ENCODE data around the gene ABCF2. TPM values are rescaled to one million over a fixed set of nuclear protein-coding genes. Genes with fewer than 3 reads are reported as not detected.

Gene ABCF2
- total RNA-seq, 1 donor from 2014 or later, result 31.3 TPM

DNA sequence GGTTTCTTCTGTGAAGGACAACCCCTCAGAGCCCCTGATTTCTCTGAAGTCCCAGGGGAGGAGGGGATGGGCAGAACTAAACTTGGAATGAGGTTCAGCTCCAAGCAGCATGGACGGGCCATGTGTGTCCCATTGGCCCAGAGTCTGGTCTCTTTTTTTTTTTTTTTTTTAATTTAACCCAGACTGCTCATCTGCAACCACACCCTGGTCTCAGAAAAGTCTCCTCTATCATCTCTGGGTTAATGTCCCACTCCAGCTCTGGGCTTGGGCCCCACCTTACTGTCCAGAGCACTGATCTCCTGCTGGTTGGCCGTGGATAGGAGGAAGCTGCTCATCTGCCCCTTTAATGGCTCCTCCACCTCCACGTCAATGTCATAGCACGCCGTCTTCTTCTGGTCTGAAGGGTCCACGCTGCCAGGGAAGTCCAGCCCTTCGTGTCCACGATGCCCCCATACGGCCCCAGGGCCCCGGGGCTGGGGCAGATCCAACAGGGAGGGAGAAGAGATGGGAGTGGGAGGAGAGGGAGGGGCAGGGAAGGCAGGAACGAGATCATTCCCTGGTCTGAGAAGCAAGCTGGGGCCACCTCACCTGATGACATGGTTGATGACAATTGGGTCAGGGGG is 12.9 kb upstream of the ABCF2 start:
- Histone ChIP-seq H3K4me2 (no peak overlapping the region), H3F3A (ENCODE audit: low read depth) (peaks cover 5% of the 10 kb centered on the region), H3K4me1 (peaks cover 21% of the 10 kb centered on the region), H3K79me2 (ENCODE audit: low read depth) (peaks cover under 1% of the 10 kb centered on the region), H3K9ac (no peak overlapping the region), H4K20me1 (ENCODE audit: low read depth) (peaks cover 13% of the 10 kb centered on the region), H3K27ac (no peak overlapping the region), H3K27me3 (peaks cover 6% of the 10 kb centered on the region), H3K4me3 (no peak overlapping the region), H2AFZ (replicated peaks) (no peak overlapping the region), H3K36me3 (no peaks in the 10 kb centered on the region), H3K9me3 (ENCODE audit: low read depth) (no peaks in the 10 kb centered on the region)
- peaks cover 12% of the 10 kb centered on the region for H3K27me3 Mint-ChIP-seq (ENCODE audit: insufficient read depth, low read depth)
- H3K4me1 Mint-ChIP-seq, result peaks cover 23% of the 10 kb centered on the region
- peaks cover 20% of the 10 kb centered on the region for H3K36me3 Mint-ChIP-seq
- H3K4me3 Mint-ChIP-seq, result peak overlapping the region; percentile 35
- H3K9me3 Mint-ChIP-seq, result no peaks in the 10 kb centered on the region
- DNase-seq (ENCODE audit: low spot score), result no peak
- TF ChIP-seq, protein P1, sequence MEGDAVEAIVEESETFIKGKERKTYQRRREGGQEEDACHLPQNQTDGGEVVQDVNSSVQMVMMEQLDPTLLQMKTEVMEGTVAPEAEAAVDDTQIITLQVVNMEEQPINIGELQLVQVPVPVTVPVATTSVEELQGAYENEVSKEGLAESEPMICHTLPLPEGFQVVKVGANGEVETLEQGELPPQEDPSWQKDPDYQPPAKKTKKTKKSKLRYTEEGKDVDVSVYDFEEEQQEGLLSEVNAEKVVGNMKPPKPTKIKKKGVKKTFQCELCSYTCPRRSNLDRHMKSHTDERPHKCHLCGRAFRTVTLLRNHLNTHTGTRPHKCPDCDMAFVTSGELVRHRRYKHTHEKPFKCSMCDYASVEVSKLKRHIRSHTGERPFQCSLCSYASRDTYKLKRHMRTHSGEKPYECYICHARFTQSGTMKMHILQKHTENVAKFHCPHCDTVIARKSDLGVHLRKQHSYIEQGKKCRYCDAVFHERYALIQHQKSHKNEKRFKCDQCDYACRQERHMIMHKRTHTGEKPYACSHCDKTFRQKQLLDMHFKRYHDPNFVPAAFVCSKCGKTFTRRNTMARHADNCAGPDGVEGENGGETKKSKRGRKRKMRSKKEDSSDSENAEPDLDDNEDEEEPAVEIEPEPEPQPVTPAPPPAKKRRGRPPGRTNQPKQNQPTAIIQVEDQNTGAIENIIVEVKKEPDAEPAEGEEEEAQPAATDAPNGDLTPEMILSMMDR (IDR thresholded peaks at IDR 0.05), result no peak
- TF ChIP-seq EZH2 (IDR thresholded peaks at IDR 0.05) (no peak), EZH2phosphoT487 (IDR thresholded peaks at IDR 0.05) (no peak)
- no peak overlapping the region for H3K27ac Mint-ChIP-seq

GRCh38 chr7:151238924-151239836 is 12.2 kb upstream of the ABCF2 start:
- H3K27me3 Mint-ChIP-seq (ENCODE audit: insufficient read depth, low read depth), result peaks cover 8% of the 10 kb centered on the region
- no peak overlapping the region for H3K4me2 ChIP-seq
- no peaks in the 10 kb centered on the region for H3F3A ChIP-seq (ENCODE audit: low read depth)
- H3K4me1 ChIP-seq, result peaks cover 16% of the 10 kb centered on the region
- no peaks in the 10 kb centered on the region for H3K9me3 ChIP-seq (ENCODE audit: low read depth)
- H3K36me3 Mint-ChIP-seq, result peaks cover 20% of the 10 kb centered on the region
- H2AFZ ChIP-seq (replicated peaks), result no peak overlapping the region
- H3K4me1 Mint-ChIP-seq, result peaks cover 18% of the 10 kb centered on the region
- no peak overlapping the region for H3K4me3 ChIP-seq
- H3K27ac ChIP-seq, result no peak overlapping the region
- H4K20me1 ChIP-seq (ENCODE audit: low read depth), result peaks cover 9% of the 10 kb centered on the region
- H3K79me2 ChIP-seq (ENCODE audit: low read depth), result peaks cover 8% of the 10 kb centered on the region
- H3K9me3 Mint-ChIP-seq, result no peaks in the 10 kb centered on the region
- no peak for DNase-seq (ENCODE audit: low spot score)
- H3K27me3 ChIP-seq, result no peaks in the 10 kb centered on the region
- TF ChIP-seq, protein P1 (IDR thresholded peaks at IDR 0.05), result no peak
- TF ChIP-seq EZH2phosphoT487 (IDR thresholded peaks at IDR 0.05) (no peak), EZH2 (IDR thresholded peaks at IDR 0.05) (no peak)
- H3K9ac ChIP-seq, result no peak overlapping the region
- H3K36me3 ChIP-seq, result no peaks in the 10 kb centered on the region
- H3K4me3 Mint-ChIP-seq, result no peak overlapping the region
- no peak overlapping the region for H3K27ac Mint-ChIP-seq

DNA sequence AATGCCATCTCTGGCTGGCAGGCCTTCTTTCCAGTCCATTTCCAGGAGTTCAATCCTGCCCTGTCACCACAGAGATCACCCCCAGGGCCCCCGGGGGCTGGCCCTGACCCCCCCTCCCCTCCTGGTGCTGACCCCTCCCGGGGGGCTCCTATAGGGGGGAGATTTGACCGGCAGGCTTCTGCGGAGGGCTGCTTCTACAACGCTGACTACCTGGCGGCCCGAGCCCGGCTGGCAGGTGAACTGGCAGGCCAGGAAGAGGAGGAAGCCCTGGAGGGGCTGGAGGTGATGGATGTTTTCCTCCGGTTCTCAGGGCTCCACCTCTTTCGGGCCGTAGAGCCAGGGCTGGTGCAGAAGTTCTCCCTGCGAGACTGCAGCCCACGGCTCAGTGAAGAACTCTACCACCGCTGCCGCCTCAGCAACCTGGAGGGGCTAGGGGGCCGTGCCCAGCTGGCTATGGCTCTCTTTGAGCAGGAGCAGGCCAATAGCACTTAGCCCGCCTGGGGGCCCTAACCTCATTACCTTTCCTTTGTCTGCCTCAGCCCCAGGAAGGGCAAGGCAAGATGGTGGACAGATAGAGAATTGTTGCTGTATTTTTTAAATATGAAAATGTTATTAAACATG is 11.3 kb upstream of the ABCF2 start:
- no peaks in the 10 kb centered on the region for H3F3A ChIP-seq (ENCODE audit: low read depth)
- no peak overlapping the region for H2AFZ ChIP-seq (replicated peaks)
- no peak overlapping the region for H3K4me3 ChIP-seq
- H3K27ac ChIP-seq, result no peak overlapping the region
- Mint-ChIP-seq H3K4me1 (peaks cover 15% of the 10 kb centered on the region), H3K27me3 (ENCODE audit: insufficient read depth, low read depth) (peaks cover 8% of the 10 kb centered on the region), H3K9me3 (no peaks in the 10 kb centered on the region), H3K27ac (no peak overlapping the region), H3K4me3 (no peak overlapping the region), H3K36me3 (peaks cover 20% of the 10 kb centered on the region)
- peaks cover 14% of the 10 kb centered on the region for H4K20me1 ChIP-seq (ENCODE audit: low read depth)
- H3K4me1 ChIP-seq, result peaks cover 14% of the 10 kb centered on the region
- TF ChIP-seq EZH2 (IDR thresholded peaks at IDR 0.05) (no peak), EZH2phosphoT487 (IDR thresholded peaks at IDR 0.05) (no peak)
- TF ChIP-seq, protein P1 (IDR thresholded peaks at IDR 0.05), result no peak
- no peaks in the 10 kb centered on the region for H3K36me3 ChIP-seq
- no peaks in the 10 kb centered on the region for H3K9me3 ChIP-seq (ENCODE audit: low read depth)
- H3K27me3 ChIP-seq, result no peaks in the 10 kb centered on the region
- peaks cover 17% of the 10 kb centered on the region for H3K79me2 ChIP-seq (ENCODE audit: low read depth)
- no peak overlapping the region for H3K4me2 ChIP-seq
- no peak overlapping the region for H3K9ac ChIP-seq
- DNase-seq (ENCODE audit: low spot score), result no peak

Measured in neural progenitor cell (in vitro differentiated cells).